HEK293 (cell line): ENCODE data around the gene ST6GALNAC6.

ENCODE experiments used
- YY1 ChIP-seq: fragments of 450-650 bp; formaldehyde crosslinking; IDR thresholded peaks from 2 replicates; pipeline ENCODE4 v1.5.1; 2018; ENCODE audit warnings: missing biosample characterization, missing genetic modification characterization
- ZNF157 ChIP-seq: fragments of 450-650 bp; formaldehyde crosslinking; IDR thresholded peaks from 2 replicates; pipeline ENCODE4 v1.5.1; 2016; ENCODE audit warnings: missing biosample characterization, missing genetic modification characterization
- ZNF24 ChIP-seq: fragments of 450-650 bp; formaldehyde crosslinking; IDR thresholded peaks from 2 replicates; pipeline ENCODE4 v1.5.1; 2016; ENCODE audit warnings: missing biosample characterization, missing genetic modification characterization
- ZNF311 ChIP-seq: fragments of 450-650 bp; formaldehyde crosslinking; IDR thresholded peaks from 2 replicates; pipeline ENCODE4 v1.5.1; 2017; ENCODE audit warnings: missing biosample characterization, missing genetic modification characterization, borderline replicate concordance
- ZNF449 ChIP-seq: fragments of 450-650 bp; formaldehyde crosslinking; IDR thresholded peaks from 2 replicates; pipeline ENCODE4 v1.5.1; 2017; ENCODE audit warnings: missing biosample characterization, mild to moderate bottlenecking, missing genetic modification characterization, moderate library complexity
- ZNF670 ChIP-seq: fragments of 450-650 bp; formaldehyde crosslinking; IDR thresholded peaks from 2 replicates; pipeline ENCODE4 v1.5.1; 2016; ENCODE audit warnings: missing biosample characterization, missing genetic modification characterization, low read depth
- TF ChIP-seq, protein P1 (sequence below): fragments of 450-650 bp; formaldehyde crosslinking; IDR thresholded peaks from 2 replicates; pipeline ENCODE4 v1.5.1; 2016; ENCODE audit warnings: missing biosample characterization, missing genetic modification characterization
- TF ChIP-seq, protein P2 (sequence below): fragments of 450-650 bp; formaldehyde crosslinking; IDR thresholded peaks from 2 replicates; pipeline ENCODE4 v1.5.1; 2016; ENCODE audit warnings: missing biosample characterization, missing genetic modification characterization
- TF ChIP-seq, protein P3 (sequence below): fragments of 450-650 bp; formaldehyde crosslinking; IDR thresholded peaks from 2 replicates; pipeline ENCODE4 v1.5.1; 2016; ENCODE audit warnings: missing biosample characterization, missing genetic modification characterization
- TF ChIP-seq, protein P4 (sequence below): fragments of 450-650 bp; formaldehyde crosslinking; IDR thresholded peaks from 2 replicates; pipeline ENCODE4 v1.5.1; 2016; ENCODE audit warnings: missing biosample characterization, missing genetic modification characterization, low read depth

GRCh38 chr9:127913682-127914081, 14.3 kb upstream of the ST6GALNAC6 start:
- no peak for TF ChIP-seq ZNF157 (tag by site-specific recombination)
- no peak for TF ChIP-seq YY1 (tag by site-specific recombination)
- TF ChIP-seq, protein P1, sequence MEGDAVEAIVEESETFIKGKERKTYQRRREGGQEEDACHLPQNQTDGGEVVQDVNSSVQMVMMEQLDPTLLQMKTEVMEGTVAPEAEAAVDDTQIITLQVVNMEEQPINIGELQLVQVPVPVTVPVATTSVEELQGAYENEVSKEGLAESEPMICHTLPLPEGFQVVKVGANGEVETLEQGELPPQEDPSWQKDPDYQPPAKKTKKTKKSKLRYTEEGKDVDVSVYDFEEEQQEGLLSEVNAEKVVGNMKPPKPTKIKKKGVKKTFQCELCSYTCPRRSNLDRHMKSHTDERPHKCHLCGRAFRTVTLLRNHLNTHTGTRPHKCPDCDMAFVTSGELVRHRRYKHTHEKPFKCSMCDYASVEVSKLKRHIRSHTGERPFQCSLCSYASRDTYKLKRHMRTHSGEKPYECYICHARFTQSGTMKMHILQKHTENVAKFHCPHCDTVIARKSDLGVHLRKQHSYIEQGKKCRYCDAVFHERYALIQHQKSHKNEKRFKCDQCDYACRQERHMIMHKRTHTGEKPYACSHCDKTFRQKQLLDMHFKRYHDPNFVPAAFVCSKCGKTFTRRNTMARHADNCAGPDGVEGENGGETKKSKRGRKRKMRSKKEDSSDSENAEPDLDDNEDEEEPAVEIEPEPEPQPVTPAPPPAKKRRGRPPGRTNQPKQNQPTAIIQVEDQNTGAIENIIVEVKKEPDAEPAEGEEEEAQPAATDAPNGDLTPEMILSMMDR (tag by site-specific recombination) = no peak
- TF ChIP-seq, protein P2, sequence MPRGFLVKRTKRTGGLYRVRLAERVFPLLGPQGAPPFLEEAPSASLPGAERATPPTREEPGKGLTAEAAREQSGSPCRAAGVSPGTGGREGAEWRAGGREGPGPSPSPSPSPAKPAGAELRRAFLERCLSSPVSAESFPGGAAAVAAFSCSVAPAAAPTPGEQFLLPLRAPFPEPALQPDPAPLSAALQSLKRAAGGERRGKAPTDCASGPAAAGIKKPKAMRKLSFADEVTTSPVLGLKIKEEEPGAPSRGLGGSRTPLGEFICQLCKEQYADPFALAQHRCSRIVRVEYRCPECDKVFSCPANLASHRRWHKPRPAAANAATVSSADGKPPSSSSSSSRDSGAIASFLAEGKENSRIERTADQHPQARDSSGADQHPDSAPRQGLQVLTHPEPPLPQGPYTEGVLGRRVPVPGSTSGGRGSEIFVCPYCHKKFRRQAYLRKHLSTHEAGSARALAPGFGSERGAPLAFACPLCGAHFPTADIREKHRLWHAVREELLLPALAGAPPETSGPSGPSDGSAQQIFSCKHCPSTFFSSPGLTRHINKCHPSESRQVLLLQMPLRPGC = no peak
- TF ChIP-seq ZNF311 = no peak
- TF ChIP-seq, protein P3, sequence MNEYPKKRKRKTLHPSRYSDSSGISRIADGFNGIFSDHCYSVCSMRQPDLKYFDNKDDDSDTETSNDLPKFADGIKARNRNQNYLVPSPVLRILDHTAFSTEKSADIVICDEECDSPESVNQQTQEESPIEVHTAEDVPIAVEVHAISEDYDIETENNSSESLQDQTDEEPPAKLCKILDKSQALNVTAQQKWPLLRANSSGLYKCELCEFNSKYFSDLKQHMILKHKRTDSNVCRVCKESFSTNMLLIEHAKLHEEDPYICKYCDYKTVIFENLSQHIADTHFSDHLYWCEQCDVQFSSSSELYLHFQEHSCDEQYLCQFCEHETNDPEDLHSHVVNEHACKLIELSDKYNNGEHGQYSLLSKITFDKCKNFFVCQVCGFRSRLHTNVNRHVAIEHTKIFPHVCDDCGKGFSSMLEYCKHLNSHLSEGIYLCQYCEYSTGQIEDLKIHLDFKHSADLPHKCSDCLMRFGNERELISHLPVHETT (tag by site-specific recombination) = no peak
- TF ChIP-seq ZNF24 (tag by site-specific recombination) = no peak
- no peak for TF ChIP-seq ZNF670 (tag by site-specific recombination)
- TF ChIP-seq, protein P4, sequence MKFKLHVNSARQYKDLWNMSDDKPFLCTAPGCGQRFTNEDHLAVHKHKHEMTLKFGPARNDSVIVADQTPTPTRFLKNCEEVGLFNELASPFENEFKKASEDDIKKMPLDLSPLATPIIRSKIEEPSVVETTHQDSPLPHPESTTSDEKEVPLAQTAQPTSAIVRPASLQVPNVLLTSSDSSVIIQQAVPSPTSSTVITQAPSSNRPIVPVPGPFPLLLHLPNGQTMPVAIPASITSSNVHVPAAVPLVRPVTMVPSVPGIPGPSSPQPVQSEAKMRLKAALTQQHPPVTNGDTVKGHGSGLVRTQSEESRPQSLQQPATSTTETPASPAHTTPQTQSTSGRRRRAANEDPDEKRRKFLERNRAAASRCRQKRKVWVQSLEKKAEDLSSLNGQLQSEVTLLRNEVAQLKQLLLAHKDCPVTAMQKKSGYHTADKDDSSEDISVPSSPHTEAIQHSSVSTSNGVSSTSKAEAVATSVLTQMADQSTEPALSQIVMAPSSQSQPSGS (tag by site-specific recombination) = no peak
- TF ChIP-seq ZNF449 (tag by site-specific recombination) = no peak
